K562 (cell line): ENCODE measurements around the gene ZNRD2. TPM values are rescaled to one million over a fixed set of nuclear protein-coding genes. Genes with fewer than 3 reads are reported as not detected.

Experiments used
- CHAMP1 ChIP-seq: fragments of 450-650 bp; IDR thresholded peaks from 2 replicates; pipeline ENCODE4 v1.6.1; 2016; ENCODE audit warnings: mild to moderate bottlenecking
- ELK1 ChIP-seq: sonication (generic); formaldehyde crosslinking; IDR thresholded peaks from 2 replicates; pipeline ENCODE4 v1.8.1; 2022; ENCODE audit warnings: missing genetic modification reagents
- GMEB1 ChIP-seq: fragments of 250-450 bp; sonication (Bioruptor Pico); IDR thresholded peaks from 2 replicates; pipeline ENCODE4 v1.4.0; 2020; ENCODE audit warnings: mild to moderate bottlenecking
- IRF9 ChIP-seq: fragments of 450-650 bp; IDR thresholded peaks from 2 replicates; pipeline ENCODE4 v1.6.1; 2016; ENCODE audit warnings: missing biosample characterization, missing genetic modification characterization
- KDM2B ChIP-seq: fragments of 250-450 bp; sonication (Bioruptor Pico); IDR thresholded peaks from 2 replicates; pipeline ENCODE4 v1.8.0; 2021; ENCODE audit warnings: mild to moderate bottlenecking, moderate library complexity
- MYNN ChIP-seq, 2 experiments: sonication (generic); formaldehyde crosslinking in 1 of 2; IDR thresholded peaks; 2 replicates each; pipeline versions ENCODE4 v1.5.0 to v1.6.1; 2016 to 2020; ENCODE audit warnings: antibody characterized with exemption in 1 of 2, missing genetic modification reagents in 1 of 2
- NFE2 ChIP-seq: IDR thresholded peaks from 2 replicates; pipeline ENCODE4 v1.6.1; 2014; ENCODE audit warnings: antibody characterized with exemption, low read depth
- NFIX ChIP-seq: fragments of 250-450 bp; sonication (Bioruptor Pico); IDR thresholded peaks from 2 replicates; pipeline ENCODE4 v1.4.0; 2020; ENCODE audit warnings: low read depth, mild to moderate bottlenecking, moderate library complexity
- PTBP1 ChIP-seq: fragments of 200-400 bp; formaldehyde crosslinking; IDR thresholded peaks from 2 replicates; pipeline ENCODE4 v1.6.1; 2017; ENCODE audit warnings: low read depth, low read length
- PYGO2 ChIP-seq: fragments of 450-650 bp; IDR thresholded peaks from 2 replicates; pipeline ENCODE4 v1.6.1; 2016; ENCODE audit warnings: mild to moderate bottlenecking, missing genetic modification characterization, moderate library complexity, missing compliant biosample characterization
- SAFB2 ChIP-seq: fragments of 200-400 bp; formaldehyde crosslinking; IDR thresholded peaks from 2 replicates; pipeline ENCODE4 v1.6.1; 2018; ENCODE audit warnings: borderline replicate concordance, low read length, low read depth, moderate library complexity; ENCODE audit not compliant: severe bottlenecking
- SNIP1 ChIP-seq: fragments of 450-650 bp; IDR thresholded peaks from 2 replicates; pipeline ENCODE4 v1.7.1; 2017; ENCODE audit warnings: low read depth, mild to moderate bottlenecking
- TAF15 ChIP-seq: fragments of 200-400 bp; formaldehyde crosslinking; IDR thresholded peaks from 2 replicates; pipeline ENCODE4 v1.6.1; 2017; ENCODE audit warnings: mild to moderate bottlenecking, low read depth, low read length, moderate library complexity
- TFAP4 ChIP-seq: sonication (generic); formaldehyde crosslinking; IDR thresholded peaks from 2 replicates; pipeline ENCODE4 v1.8.0; 2022; ENCODE audit warnings: missing genetic modification reagents, mild to moderate bottlenecking, moderate library complexity, borderline replicate concordance
- ZBTB5 ChIP-seq: fragments of 450-650 bp; IDR thresholded peaks from 2 replicates; pipeline ENCODE4 v1.6.1; 2017; ENCODE audit warnings: antibody characterized with exemption
- ZFP30 ChIP-seq: fragments of 250-450 bp; sonication (Bioruptor Pico); IDR thresholded peaks from 2 replicates; pipeline ENCODE4 v1.8.0; 2022; ENCODE audit warnings: moderate library complexity, mild to moderate bottlenecking, inconsistent platforms, borderline replicate concordance
- polyA plus RNA-seq, 8 experiments: library from polyadenylated mRNA; depleted of rRNA in 4 of 8; stranded (reverse) in 5 of 8; unstranded in 3 of 8; fragments of >200 nt; fragmentation: Nextera tagmentation in 2 of 8; fragmentation: Illumina TruSeq in 1 of 8; extraction: Ambion mirVana in 2 of 8; extraction: Trizol in 1 of 8; gene quantifications; 2 replicates each; pipeline versions ENCODE4 v1.2.1 to v1.2.3, GENCODE V29; 2011 to 2014; ENCODE audit warnings: inconsistent platforms in 1 of 8, missing spikeins in 1 of 8
- total RNA-seq, 7 experiments: library from RNA; depleted of rRNA in 6 of 7; stranded (reverse); fragments of >200 nt in 6 of 7; fragmentation: Illumina TruSeq in 2 of 7; extraction: Trizol in 2 of 7; gene quantifications; 2 replicates each; pipeline versions ENCODE4 v1.2.1 to v1.2.3, GENCODE V29; 2011 to 2021; ENCODE audit warnings: low replicate concordance in 1 of 7

The ZNRD2 gene
- total and polyA plus RNA-seq, 9 of the 15 experiments (the other 6 are each of a cell fraction or from before 2014, with no cell fraction given) = 13.4 to 129 (median 60.4) TPM

GRCh38 chr11:65551572-65552387 is 18.5 kb upstream of the ZNRD2 start (continued):
- TF ChIP-seq TAF15 (no peak), TFAP4 (CRISPR knock-in tag) (peak; percentile 11; the same call in 1 of the 2 replicates), NFIX (CRISPR knock-in tag) (no peak), GMEB1 (CRISPR knock-in tag) (no peak), SAFB2 (no peak), SNIP1 (no peak), PYGO2 (no peak), NFE2 (no peak), MYNN (IDR thresholded peaks at IDR 0.05) (peak; percentile 46; the same call in 1 of the 2 replicates), MYNN (CRISPR knock-in tag; IDR thresholded peaks at IDR 0.05) (no peak), KDM2B (CRISPR knock-in tag) (no peak), ELK1 (no peak), CHAMP1 (no peak), ZBTB5 (no peak), IRF9 (tag) (no peak), ZFP30 (CRISPR knock-in tag) (no peak), PTBP1 (no peak)
